GM12801 (cell line): ENCODE data around the gene LY6G6F.

Source experiments
- CTCF ChIP-seq: IDR thresholded peaks from one replicate; pipeline ENCODE4 v1.5.1; 2011; ENCODE audit warnings: control low read depth; ENCODE audit not compliant: insufficient read length; ENCODE audit errors: extremely low read depth

The LY6G6F gene

GRCh38 chr6:31733734-31734133, 27.1 kb downstream of the LY6G6F start:
- TF ChIP-seq CTCF, result no peak

- no peak for TF ChIP-seq CTCF
Observed at GRCh38 chr6:31734247-31734820, 27.7 kb downstream of the LY6G6F start.

- TF ChIP-seq CTCF, result no peak
Observed at GRCh38 chr6:31734821-31735406, 28.2 kb downstream of the LY6G6F start.

- no peak for TF ChIP-seq CTCF
Observed at GRCh38 chr6:31736021-31736767, 29.5 kb downstream of the LY6G6F start, which contains the start of gene CLIC1. TSS of gene CLIC1 (minus strand) at chr6:31736530. CDS start at chr6:31736300, 230 bp downstream.

GRCh38 chr6:31736768-31737314, 30.2 kb downstream of the LY6G6F start:
- no peak for TF ChIP-seq CTCF

- TF ChIP-seq CTCF, result no peak
Observed at GRCh38 chr6:31737315-31737990, 30.8 kb downstream of the LY6G6F start.
